Measurements from ENCODE around the gene CAMK1G.

- TF ChIP-seq ELF1 (IDR thresholded peaks at IDR 0.05; ENCODE audit: borderline replicate concordance, low read depth) (no peak), FOSL1 (IDR thresholded peaks at IDR 0.05; ENCODE audit: low read depth) (no peak), EZH2phosphoT487 (IDR thresholded peaks at IDR 0.05; ENCODE audit: borderline replicate concordance) (no peak), POLR2A (IDR thresholded peaks at IDR 0.05; ENCODE audit: borderline replicate concordance, extremely low read depth, insufficient read depth, insufficient read length) (no peak)
Measured at GRCh38 chr1:209586221-209586740, 2.8 kb downstream of the CAMK1G start.
